Neural cell (in vitro differentiated cells): ENCODE data around the gene MUC5B.

ENCODE experiments used
- EP300 ChIP-seq: fragments of 450-650 bp; conservative IDR thresholded peaks from 2 replicates; pipeline ENCODE4 v1.6.1; 2014; ENCODE audit warnings: antibody characterized with exemption, mild to moderate bottlenecking, moderate library complexity; ENCODE audit not compliant: poor library complexity, severe bottlenecking
- EZH2 ChIP-seq: fragments of 200-600, 300-800 bp; shearing (Covaris generic), sonication (generic); IDR thresholded peaks from 2 replicates; pipeline ENCODE4 v1.6.1; 2014; ENCODE audit warnings: antibody characterized with exemption, low read length, borderline replicate concordance, mild to moderate bottlenecking; ENCODE audit not compliant: insufficient read depth, poor library complexity, severe bottlenecking
- MXI1 ChIP-seq: fragments of 450-650 bp; conservative IDR thresholded peaks from 2 replicates; pipeline ENCODE4 v1.6.1; 2014; ENCODE audit warnings: antibody characterized with exemption, mild to moderate bottlenecking; ENCODE audit not compliant: poor library complexity, severe bottlenecking
- POLR2AphosphoS5 ChIP-seq: IDR thresholded peaks from 2 replicates; pipeline ENCODE4 v1.6.1; 2012
- RAD21 ChIP-seq: fragments of 450-650 bp; conservative IDR thresholded peaks from 2 replicates; pipeline ENCODE4 v1.6.1; 2014; ENCODE audit warnings: antibody characterized with exemption, mild to moderate bottlenecking, moderate library complexity
- SMC3 ChIP-seq: fragments of 450-650 bp; conservative IDR thresholded peaks from 2 replicates; pipeline ENCODE4 v1.6.1; 2014; ENCODE audit warnings: antibody characterized with exemption, mild to moderate bottlenecking, moderate library complexity; ENCODE audit not compliant: poor library complexity
- TAF1 ChIP-seq: IDR thresholded peaks from 2 replicates; pipeline ENCODE4 v1.6.1; 2012; ENCODE audit warnings: low read depth
- TF ChIP-seq, protein P1 (sequence below): fragments of 450-650 bp; IDR thresholded peaks from 2 replicates; pipeline ENCODE4 v1.5.1; 2014; ENCODE audit warnings: antibody characterized with exemption, mild to moderate bottlenecking, moderate library complexity; ENCODE audit not compliant: poor library complexity, severe bottlenecking
- TF ChIP-seq, protein P2 (sequence below): IDR thresholded peaks from 2 replicates; pipeline ENCODE4 v1.6.1; 2012; ENCODE audit warnings: borderline replicate concordance

DNA sequence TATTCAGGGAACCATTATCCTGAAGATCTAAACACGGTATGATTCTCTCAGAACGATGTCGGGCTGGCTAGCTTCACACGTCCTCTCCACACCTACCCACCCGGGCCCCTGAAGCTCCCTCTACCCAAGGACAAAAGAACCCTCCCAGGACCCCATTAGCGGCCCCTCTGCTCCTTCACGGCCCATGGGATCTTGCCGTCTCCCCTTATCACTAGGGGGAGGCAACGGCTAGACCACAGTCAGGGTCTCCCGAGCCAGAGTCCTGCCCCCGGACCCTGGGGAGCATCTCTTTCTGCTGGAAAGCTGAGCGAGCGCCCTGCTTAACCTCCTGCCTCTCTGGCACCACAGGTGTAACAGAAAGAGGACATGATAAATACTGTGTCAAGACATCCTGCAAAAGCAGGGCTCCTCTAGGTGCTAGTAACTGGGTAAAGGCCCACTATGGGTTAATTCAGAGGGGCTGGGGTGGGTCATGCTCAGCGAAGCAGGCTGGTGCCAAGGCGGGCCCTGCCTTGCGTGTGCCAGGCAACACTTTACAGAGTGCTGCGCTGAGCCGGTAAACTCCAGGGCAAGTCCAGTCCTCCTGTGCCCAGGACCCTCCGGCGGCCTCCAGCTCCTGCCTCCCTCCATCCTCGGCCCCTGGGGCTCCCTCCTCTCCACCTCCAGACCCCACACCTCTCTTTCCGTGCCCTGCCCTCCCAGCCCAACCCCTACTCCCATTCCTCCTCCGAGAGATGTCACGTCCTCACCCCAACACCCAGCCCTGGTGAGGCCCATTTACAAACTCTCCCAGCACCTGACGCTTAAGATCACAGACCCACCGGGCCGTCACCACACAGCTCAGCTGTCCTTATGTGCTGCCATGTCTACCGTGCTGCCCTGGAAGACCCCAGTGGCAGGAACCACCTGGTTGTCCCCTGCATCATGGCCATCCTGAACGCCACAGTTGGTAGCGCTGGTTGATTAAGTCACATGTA, 83.6 kb downstream of the MUC5B start:
- no peak for TF ChIP-seq POLR2AphosphoS5
- TF ChIP-seq, protein P1, sequence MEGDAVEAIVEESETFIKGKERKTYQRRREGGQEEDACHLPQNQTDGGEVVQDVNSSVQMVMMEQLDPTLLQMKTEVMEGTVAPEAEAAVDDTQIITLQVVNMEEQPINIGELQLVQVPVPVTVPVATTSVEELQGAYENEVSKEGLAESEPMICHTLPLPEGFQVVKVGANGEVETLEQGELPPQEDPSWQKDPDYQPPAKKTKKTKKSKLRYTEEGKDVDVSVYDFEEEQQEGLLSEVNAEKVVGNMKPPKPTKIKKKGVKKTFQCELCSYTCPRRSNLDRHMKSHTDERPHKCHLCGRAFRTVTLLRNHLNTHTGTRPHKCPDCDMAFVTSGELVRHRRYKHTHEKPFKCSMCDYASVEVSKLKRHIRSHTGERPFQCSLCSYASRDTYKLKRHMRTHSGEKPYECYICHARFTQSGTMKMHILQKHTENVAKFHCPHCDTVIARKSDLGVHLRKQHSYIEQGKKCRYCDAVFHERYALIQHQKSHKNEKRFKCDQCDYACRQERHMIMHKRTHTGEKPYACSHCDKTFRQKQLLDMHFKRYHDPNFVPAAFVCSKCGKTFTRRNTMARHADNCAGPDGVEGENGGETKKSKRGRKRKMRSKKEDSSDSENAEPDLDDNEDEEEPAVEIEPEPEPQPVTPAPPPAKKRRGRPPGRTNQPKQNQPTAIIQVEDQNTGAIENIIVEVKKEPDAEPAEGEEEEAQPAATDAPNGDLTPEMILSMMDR, result no peak
- no peak for TF ChIP-seq EZH2
- TF ChIP-seq, protein P2, sequence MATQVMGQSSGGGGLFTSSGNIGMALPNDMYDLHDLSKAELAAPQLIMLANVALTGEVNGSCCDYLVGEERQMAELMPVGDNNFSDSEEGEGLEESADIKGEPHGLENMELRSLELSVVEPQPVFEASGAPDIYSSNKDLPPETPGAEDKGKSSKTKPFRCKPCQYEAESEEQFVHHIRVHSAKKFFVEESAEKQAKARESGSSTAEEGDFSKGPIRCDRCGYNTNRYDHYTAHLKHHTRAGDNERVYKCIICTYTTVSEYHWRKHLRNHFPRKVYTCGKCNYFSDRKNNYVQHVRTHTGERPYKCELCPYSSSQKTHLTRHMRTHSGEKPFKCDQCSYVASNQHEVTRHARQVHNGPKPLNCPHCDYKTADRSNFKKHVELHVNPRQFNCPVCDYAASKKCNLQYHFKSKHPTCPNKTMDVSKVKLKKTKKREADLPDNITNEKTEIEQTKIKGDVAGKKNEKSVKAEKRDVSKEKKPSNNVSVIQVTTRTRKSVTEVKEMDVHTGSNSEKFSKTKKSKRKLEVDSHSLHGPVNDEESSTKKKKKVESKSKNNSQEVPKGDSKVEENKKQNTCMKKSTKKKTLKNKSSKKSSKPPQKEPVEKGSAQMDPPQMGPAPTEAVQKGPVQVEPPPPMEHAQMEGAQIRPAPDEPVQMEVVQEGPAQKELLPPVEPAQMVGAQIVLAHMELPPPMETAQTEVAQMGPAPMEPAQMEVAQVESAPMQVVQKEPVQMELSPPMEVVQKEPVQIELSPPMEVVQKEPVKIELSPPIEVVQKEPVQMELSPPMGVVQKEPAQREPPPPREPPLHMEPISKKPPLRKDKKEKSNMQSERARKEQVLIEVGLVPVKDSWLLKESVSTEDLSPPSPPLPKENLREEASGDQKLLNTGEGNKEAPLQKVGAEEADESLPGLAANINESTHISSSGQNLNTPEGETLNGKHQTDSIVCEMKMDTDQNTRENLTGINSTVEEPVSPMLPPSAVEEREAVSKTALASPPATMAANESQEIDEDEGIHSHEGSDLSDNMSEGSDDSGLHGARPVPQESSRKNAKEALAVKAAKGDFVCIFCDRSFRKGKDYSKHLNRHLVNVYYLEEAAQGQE, result no peak
- no peak for TF ChIP-seq TAF1
- no peak for TF ChIP-seq EP300
- TF ChIP-seq SMC3, result no peak
- TF ChIP-seq RAD21, result no peak
- TF ChIP-seq MXI1, result no peak
